CD1c-positive myeloid dendritic cell (primary cell): ENCODE results near the gene CD68.

Experiments
- DNase-seq: peaks from one replicate; pipeline ENCODE4 v3.0.0-alpha.2; 2016; ENCODE audit errors: extremely low spot score

The CD68 gene

DNA sequence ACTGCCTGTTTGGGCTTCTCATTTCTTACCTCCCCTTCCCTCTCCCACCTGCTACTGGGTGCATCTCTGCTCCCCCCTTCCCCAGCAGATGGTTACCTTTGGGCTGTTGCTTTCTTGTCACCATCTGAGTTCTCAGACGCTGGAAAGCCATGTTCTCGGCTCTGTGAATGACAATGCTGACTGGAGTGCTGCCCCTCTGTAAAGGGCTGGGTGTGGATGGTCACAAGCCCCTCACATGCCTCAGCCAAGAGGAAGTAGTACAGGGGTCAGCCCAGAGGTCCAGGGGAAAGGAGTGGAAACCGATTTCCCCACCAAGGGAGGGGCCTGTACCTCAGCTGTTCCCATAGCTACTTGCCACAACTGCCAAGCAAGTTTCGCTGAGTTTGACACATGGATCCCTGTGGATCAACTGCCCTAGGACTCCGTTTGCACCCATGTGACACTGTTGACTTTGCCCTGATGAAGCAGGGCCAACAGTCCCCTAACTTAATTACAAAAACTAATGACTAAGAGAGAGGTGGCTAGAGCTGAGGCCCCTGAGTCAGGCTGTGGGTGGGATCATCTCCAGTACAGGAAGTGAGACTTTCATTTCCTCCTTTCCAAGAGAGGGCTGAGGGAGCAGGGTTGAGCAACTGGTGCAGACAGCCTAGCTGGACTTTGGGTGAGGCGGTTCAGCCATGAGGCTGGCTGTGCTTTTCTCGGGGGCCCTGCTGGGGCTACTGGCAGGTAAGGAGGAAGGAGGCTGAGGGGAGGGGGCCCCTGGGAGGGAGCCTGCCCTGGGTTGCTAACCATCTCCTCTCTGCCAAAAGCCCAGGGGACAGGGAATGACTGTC, at the start of gene CD68:
Gene CD68 (plus strand): TSS at position 638 of the 833 bp plus-strand sequence. CDS start 40 bp downstream, at position 678.
- peak; percentile 96 for DNase-seq

- DNase-seq: no peak
Measured at GRCh38 chr17:7530023-7530900, 49.2 kb upstream of the CD68 start.

- no peak for DNase-seq
Measured at GRCh38 chr17:7538050-7538449, 41.4 kb upstream of the CD68 start.

DNA sequence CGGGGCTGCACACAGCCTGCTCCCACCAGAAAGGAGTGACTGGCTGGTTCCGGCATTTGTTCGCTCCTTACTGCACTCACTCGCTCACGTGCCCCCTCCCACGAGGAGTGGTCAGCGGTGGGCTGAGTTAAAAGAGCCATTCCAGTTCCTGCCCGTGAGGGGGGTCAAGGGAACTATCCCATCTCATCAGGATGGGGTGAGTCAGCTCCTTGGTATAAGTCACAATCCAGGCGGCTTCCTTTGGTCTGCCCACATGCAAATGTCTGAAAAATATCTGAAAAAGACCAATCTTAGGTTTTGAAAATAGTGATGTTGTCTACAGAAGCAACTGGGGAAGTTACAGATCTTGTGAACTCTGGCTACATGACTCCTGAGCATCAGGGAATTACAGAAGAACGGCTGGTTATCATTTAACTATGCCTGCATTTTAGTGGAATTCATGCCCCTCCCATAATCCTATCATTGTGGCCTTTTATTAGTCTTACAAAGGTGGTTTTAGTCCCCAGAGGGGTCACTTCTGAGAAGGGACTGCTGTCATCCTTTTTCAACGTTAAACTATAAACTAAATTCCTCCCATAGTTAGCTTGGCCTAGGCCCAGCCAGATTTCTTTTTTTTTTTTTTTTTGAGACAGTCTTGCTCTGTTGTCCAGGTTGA, 40.4 kb upstream of the CD68 start:
- no peak for DNase-seq

- no peak for DNase-seq
Measured at GRCh38 chr17:7541074-7541621, 38.3 kb upstream of the CD68 start.

DNA sequence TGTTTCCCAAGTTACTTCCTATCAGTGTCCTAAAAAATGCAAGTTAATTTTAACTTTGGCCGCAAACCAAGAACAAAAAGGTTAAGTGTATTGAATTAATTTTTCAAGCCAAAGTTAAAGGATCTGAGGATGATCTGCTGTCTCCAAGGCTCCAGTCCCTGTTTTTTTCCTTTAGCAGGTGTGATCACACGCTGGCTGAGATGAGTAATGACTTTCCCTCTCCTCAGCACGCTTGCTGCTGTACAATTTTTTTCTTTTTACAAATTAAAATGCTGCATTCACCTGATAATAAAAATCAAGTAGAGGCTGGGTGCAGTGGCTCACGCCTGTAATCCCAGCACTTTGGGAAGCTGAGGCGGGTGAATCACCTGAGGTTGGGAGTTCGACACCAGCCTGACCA, 34.5 kb upstream of the CD68 start:
- DNase-seq: no peak

GRCh38 chr17:7548585-7549400, 30.6 kb upstream of the CD68 start, which contains the start of gene TNFSF12:
Gene TNFSF12, plus strand, starts transcription at chr17:7549058. Its CDS starts 96 bp downstream, at chr17:7549154.
- DNase-seq: peak; percentile 66

GRCh38 chr17:7549401-7550055, 29.9 kb upstream of the CD68 start:
- no peak for DNase-seq

GRCh38 chr17:7550344-7550743, 29.1 kb upstream of the CD68 start:
- DNase-seq: no peak

DNA sequence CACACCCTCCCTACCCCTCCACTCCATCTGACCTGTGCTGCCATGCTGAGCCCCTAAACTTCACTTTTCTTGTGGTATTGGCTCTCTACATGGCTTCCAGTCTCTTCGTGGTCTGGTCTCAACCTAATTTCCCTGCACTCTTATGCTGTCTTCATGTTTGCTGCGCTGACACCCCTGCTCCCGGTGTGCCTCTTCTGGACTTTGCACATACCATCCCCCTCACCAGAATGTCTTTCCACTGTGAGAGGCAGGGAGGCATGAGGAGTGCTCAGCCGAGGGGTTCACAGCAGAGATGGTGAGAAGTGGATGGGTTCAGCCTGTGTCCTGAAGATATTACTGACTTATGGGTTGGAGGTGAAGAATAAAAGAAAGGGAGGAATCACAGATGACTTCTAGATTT, 28.0 kb upstream of the CD68 start:
- DNase-seq: no peak

- DNase-seq: peak; percentile 90
Measured at GRCh38 chr17:7552621-7553051, 26.8 kb upstream of the CD68 start.

DNA sequence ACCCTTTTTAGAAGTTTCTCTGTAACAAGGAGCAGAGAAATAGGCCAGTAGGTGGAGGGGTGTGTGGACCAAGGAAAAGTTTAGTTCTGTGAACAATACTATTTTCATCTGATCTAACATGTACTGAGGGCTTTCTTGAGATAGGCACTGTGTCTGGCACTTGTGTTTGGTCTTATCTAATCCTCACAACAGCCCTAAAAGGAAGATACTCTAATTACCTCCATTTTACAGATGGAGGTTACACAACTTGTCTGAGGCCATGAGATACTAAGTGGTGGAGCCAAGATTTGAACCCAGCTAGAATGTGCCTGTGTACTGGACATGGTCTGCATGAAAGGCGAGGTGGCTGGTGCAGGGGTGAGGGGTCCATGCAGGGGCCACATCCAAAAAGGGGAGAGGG, 26.1 kb upstream of the CD68 start:
- DNase-seq: no peak

DNA sequence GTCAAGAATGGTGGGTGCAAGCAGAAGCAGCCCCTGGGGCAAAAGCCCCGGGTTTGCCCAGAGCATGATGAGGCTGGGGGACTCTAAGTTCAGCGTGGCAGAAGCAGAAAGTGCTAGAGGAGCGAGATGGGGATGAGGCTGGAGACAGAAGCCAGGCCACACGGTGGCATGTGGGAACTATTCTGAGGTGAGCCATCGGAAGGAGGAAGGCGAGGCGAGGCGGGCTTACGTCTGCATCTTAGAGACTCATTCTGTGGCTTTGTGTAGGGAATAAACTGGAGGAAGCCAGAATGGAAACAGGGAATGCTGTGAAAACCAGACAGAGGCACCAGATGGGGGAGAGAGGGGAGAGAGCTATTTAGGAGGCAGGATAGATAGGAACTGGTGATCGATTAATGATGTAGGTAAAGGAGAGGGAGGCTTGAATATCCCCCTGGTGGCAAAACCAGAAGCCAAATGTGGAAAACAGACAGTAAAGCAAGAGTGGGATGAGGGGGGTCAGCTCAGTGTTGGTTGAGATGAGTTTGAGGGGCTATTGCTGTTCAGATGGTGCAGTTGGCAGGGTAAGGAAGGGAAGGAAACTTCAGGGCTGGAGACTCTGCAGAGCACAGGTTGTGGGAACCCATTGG, 24.0 kb upstream of the CD68 start:
- DNase-seq: no peak

GRCh38 chr17:7556627-7557026, 22.8 kb upstream of the CD68 start:
- DNase-seq: no peak

DNA sequence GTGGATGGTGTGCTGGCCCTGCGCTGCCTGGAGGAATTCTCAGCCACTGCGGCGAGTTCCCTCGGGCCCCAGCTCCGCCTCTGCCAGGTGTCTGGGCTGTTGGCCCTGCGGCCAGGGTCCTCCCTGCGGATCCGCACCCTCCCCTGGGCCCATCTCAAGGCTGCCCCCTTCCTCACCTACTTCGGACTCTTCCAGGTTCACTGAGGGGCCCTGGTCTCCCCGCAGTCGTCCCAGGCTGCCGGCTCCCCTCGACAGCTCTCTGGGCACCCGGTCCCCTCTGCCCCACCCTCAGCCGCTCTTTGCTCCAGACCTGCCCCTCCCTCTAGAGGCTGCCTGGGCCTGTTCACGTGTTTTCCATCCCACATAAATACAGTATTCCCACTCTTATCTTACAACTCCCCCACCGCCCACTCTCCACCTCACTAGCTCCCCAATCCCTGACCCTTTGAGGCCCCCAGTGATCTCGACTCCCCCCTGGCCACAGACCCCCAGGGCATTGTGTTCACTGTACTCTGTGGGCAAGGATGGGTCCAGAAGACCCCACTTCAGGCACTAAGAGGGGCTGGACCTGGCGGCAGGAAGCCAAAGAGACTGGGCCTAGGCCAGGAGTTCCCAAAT, 22.2 kb upstream of the CD68 start:
- no peak for DNase-seq

DNA sequence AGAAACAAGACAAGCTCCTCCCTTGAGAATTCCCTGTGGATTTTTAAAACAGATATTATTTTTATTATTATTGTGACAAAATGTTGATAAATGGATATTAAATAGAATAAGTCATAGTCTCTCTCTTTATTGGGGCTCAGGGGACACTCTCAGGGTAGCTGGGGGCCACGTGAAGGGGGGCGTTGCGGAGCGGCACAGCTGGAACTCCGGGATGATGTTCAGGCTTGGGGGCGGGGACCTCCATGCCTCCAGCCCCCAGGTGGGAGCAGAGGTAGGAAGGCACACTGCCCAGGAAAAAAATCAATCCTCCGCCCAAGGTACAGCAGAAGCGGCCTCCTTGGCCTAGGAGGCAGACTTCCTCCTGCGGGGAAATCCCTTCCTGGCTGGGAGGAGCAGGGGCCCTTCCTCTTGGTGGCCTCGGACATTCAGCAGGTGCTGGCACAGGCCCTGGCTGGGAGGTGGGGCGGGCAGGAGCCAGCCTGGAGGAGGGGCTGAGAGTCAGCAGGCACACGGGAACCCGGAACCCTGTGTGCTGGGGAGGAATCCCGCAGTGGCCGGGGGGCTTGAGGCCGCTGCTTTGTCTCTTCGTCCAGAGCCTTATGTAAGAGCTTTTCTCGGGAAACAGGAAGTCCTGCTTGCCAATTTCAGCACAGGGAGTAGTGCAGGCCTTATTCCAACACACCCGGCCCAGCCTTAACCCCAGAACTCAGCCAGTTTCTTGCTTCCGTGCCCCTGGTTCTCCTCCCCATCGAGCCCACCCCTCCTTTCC, 21.5 kb upstream of the CD68 start:
- peak; percentile 93 for DNase-seq

DNA sequence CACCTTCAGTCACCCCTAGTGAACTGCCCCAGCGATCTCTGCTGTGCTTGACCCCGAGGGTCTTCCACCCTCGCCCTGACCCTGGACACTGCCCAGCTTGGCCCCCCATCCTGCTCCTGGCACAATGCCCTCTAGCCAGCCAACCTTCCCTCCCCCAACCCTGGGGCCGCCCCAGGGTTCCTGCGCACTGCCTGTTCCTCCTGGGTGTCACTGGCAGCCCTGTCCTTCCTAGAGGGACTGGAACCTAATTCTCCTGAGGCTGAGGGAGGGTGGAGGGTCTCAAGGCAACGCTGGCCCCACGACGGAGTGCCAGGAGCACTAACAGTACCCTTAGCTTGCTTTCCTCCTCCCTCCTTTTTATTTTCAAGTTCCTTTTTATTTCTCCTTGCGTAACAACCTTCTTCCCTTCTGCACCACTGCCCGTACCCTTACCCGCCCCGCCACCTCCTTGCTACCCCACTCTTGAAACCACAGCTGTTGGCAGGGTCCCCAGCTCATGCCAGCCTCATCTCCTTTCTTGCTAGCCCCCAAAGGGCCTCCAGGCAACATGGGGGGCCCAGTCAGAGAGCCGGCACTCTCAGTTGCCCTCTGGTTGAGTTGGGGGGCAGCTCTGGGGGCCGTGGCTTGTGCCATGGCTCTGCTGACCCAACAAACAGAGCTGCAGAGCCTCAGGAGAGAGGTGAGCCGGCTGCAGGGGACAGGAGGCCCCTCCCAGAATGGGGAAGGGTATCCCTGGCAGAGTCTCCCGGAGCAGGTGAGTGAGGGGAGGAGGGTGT, 20.7 kb upstream of the CD68 start, which contains the start of gene TNFSF13:
Gene TNFSF13 (plus strand): TSS at position 207 of the 776 bp plus-strand sequence. CDS start 290 bp downstream, at position 497.
- DNase-seq: peak; percentile 47
